Activated CD4-positive, alpha-beta T cell treated with anti-CD3 and anti-CD28 coated beads, Interleukin-2, amount 50 U/mL, for 4 hours (primary cell): ENCODE measurements around the gene G6PD.
"Not testable (repeated sequence)": the region's sequence is repeated elsewhere in the genome, so short reads cannot be mapped to it uniquely, and the experiment has no call there.

Experiments used
- DNase-seq, 2 experiments: peaks; one replicate each; pipeline ENCODE4 v3.0.0-alpha.2; 2020

Gene G6PD

GRCh38 chrX:154513716-154514115 is 32.9 kb downstream of the G6PD start:
- no peak for DNase-seq

GRCh38 chrX:154512879-154513553 is 33.6 kb downstream of the G6PD start:
- DNase-seq: no peak

GRCh38 chrX:154511761-154512160 is 34.9 kb downstream of the G6PD start:
- no peak for DNase-seq

- DNase-seq: no peak
Observed at GRCh38 chrX:154509455-154509854, 37.2 kb downstream of the G6PD start.

GRCh38 chrX:154508384-154508745 is 38.3 kb downstream of the G6PD start:
- DNase-seq: no peak

GRCh38 chrX:154507673-154508383 is 38.8 kb downstream of the G6PD start:
- DNase-seq: no peak

- no peak for DNase-seq
Observed at GRCh38 chrX:154506483-154507332, 39.9 kb downstream of the G6PD start.

GRCh38 chrX:154505734-154506133 is 40.9 kb downstream of the G6PD start:
- DNase-seq: no peak

- no peak for DNase-seq
Observed at GRCh38 chrX:154502989-154503388, 43.7 kb downstream of the G6PD start.

- no peak for DNase-seq
Observed at GRCh38 chrX:154502098-154502497, 44.5 kb downstream of the G6PD start.

GRCh38 chrX:154501423-154501822 is 45.2 kb downstream of the G6PD start:
- not testable (repeated sequence) for DNase-seq

GRCh38 chrX:154496591-154497137 is 50.0 kb downstream of the G6PD start:
- DNase-seq: not testable (repeated sequence)

GRCh38 chrX:154495472-154495922 is 51.1 kb downstream of the G6PD start:
- DNase-seq: no peak

GRCh38 chrX:154494715-154495114 is 51.9 kb downstream of the G6PD start:
- DNase-seq: no peak

- peak; percentile 76 to 80 for DNase-seq
Observed at GRCh38 chrX:154490414-154491083, 56.1 kb downstream of the G6PD start, which contains the start of gene SLC10A3. Gene SLC10A3, minus strand, starts transcription at chrX:154490629. Its CDS starts 1,689 bp downstream, at chrX:154488940.

GRCh38 chrX:154490021-154490413 is 56.6 kb downstream of the G6PD start:
- no peak for DNase-seq

GRCh38 chrX:154489182-154489581 is 57.5 kb downstream of the G6PD start:
- no peak for DNase-seq

GRCh38 chrX:154488336-154489075 is 58.1 kb downstream of the G6PD start:
- no peak for DNase-seq

- no peak for DNase-seq
Observed at GRCh38 chrX:154487518-154488290, 58.9 kb downstream of the G6PD start.

- peak in 1 of 2 experiments; percentile 26 for DNase-seq
Observed at GRCh38 chrX:154486396-154487207, 60.0 kb downstream of the G6PD start, which contains the start of gene UBL4A. Gene UBL4A, minus strand, starts transcription at chrX:154486615. Its CDS starts 31 bp downstream, at chrX:154486584.
